ENCODE results near the gene SH2D1B.

- TF ChIP-seq, protein P1, sequence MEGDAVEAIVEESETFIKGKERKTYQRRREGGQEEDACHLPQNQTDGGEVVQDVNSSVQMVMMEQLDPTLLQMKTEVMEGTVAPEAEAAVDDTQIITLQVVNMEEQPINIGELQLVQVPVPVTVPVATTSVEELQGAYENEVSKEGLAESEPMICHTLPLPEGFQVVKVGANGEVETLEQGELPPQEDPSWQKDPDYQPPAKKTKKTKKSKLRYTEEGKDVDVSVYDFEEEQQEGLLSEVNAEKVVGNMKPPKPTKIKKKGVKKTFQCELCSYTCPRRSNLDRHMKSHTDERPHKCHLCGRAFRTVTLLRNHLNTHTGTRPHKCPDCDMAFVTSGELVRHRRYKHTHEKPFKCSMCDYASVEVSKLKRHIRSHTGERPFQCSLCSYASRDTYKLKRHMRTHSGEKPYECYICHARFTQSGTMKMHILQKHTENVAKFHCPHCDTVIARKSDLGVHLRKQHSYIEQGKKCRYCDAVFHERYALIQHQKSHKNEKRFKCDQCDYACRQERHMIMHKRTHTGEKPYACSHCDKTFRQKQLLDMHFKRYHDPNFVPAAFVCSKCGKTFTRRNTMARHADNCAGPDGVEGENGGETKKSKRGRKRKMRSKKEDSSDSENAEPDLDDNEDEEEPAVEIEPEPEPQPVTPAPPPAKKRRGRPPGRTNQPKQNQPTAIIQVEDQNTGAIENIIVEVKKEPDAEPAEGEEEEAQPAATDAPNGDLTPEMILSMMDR (conservative IDR thresholded peaks at IDR 0.05; ENCODE audit: low read depth, low read length), result no peak
- TF ChIP-seq EZH2phosphoT487 (IDR thresholded peaks at IDR 0.05; ENCODE audit: borderline replicate concordance, low read length) (no peak), EZH2 (IDR thresholded peaks at IDR 0.05; ENCODE audit: low read length, unreplicated experiment) (no peak)
These were observed 44.9 kb downstream of the SH2D1B start for GRCh38 chr1:162367073-162367472.
